Esophagus muscularis mucosa (tissue), 4 donors: ENCODE measurements around the gene TJP1.

Source experiments
- EP300 ChIP-seq: sonication (generic); formaldehyde crosslinking; IDR thresholded peaks from one replicate; pipeline ENCODE4 v1.6.1; 2017; ENCODE audit warnings: antibody characterized with exemption
- POLR2A ChIP-seq: fragments of 450-650 bp; IDR thresholded peaks from one replicate; pipeline ENCODE4 v1.6.1; 2017; ENCODE audit warnings: antibody characterized with exemption, moderate library complexity, mild to moderate bottlenecking, low read depth
- POLR2AphosphoS5 ChIP-seq, 2 donors: sonication (generic); formaldehyde crosslinking; IDR thresholded peaks; one replicate each; pipeline ENCODE4 v1.6.1; 2017; ENCODE audit warnings: antibody characterized with exemption in 2 of 2
- TF ChIP-seq, protein P1 (sequence below), 3 experiments: fragments of 200-600 bp in 2 of 3; fragments of 450-650 bp in 1 of 3; sonication (generic) in 2 of 3; IDR thresholded peaks; one replicate each; pipeline ENCODE4 v1.5.1; 2017 to 2019; ENCODE audit warnings: antibody characterized with exemption in 3 of 3, mild to moderate bottlenecking in 2 of 3, moderate library complexity in 1 of 3

DNA sequence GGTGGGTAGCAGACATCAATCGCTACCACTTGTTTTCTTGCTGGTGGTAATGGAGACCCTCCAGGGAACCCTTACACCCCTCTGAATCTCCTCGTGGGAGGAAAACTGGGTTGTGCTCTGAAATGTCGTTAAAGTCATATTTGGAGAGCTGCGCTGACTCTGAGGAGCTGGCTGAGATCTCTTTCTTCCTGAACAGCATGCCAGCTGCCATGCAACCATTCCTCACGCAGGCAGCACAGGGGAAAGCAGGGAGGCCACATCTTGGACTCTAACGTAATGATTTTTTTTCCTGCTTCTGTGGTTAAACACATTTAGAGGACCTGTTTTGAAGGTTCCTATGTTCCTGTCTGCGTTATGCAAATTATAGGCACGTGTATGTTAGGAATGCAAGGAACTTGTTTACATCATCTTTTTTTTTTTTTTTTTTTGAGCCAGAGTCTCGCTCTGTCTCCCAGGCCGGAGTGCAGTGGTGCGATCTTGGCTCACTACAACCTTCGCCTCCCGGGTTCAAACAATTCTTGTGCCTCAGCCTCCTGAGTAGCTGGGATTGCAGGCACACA, 156.7 kb downstream of the TJP1 start:
- TF ChIP-seq, protein P1, sequence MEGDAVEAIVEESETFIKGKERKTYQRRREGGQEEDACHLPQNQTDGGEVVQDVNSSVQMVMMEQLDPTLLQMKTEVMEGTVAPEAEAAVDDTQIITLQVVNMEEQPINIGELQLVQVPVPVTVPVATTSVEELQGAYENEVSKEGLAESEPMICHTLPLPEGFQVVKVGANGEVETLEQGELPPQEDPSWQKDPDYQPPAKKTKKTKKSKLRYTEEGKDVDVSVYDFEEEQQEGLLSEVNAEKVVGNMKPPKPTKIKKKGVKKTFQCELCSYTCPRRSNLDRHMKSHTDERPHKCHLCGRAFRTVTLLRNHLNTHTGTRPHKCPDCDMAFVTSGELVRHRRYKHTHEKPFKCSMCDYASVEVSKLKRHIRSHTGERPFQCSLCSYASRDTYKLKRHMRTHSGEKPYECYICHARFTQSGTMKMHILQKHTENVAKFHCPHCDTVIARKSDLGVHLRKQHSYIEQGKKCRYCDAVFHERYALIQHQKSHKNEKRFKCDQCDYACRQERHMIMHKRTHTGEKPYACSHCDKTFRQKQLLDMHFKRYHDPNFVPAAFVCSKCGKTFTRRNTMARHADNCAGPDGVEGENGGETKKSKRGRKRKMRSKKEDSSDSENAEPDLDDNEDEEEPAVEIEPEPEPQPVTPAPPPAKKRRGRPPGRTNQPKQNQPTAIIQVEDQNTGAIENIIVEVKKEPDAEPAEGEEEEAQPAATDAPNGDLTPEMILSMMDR (IDR thresholded peaks at IDR 0.05) = no peak
- TF ChIP-seq POLR2A = no peak
- TF ChIP-seq EP300 = no peak
- no peak for TF ChIP-seq POLR2AphosphoS5 (IDR thresholded peaks at IDR 0.05)
